IMR-90 (cell line): ENCODE data around the gene SQSTM1. TPM values are rescaled to one million over a fixed set of nuclear protein-coding genes. Genes with fewer than 3 reads are reported as not detected.

Experiments
- ATAC-seq: fragments of 200-7000 bp; cut with Tn5 transposase; 2 replicates; pipeline ENCODE4 v1.9.1; 2020; ENCODE audit warnings: low read depth, mild to moderate bottlenecking, moderate library complexity
- BruUV-seq: library from RNA; stranded (reverse); fragments of 400-500 nt; replicated peaks from 2 replicates; lab custom pipeline; 2021; lab: Mats Ljungman, UMichigan
- CTCF ChIA-PET: fragments of 300-600 bp; formaldehyde crosslinking; extraction: SDS; loops from one replicate; lab custom pipeline; 2021; ENCODE audit warnings: antibody characterized with exemption; lab: Yijun Ruan, JAX
- POLR2A ChIA-PET: fragments of 300-600 bp; sonication (Branson Sonifier 250); formaldehyde crosslinking; loops from one replicate; lab custom pipeline; 2022; ENCODE audit warnings: antibody characterized with exemption; ENCODE audit not compliant: unreplicated experiment; lab: Charles Lee
- DNase-seq: peaks from one replicate; pipeline ENCODE4 v3.0.0; 2013
- H2AFZ ChIP-seq: replicated peaks from 2 replicates; pipeline ENCODE3; 2013; ENCODE audit warnings: low read length, mild to moderate bottlenecking; ENCODE audit not compliant: poor library complexity
- H2AK5ac ChIP-seq: 2 replicates; pipeline ENCODE4 v1.6.1; 2013; ENCODE audit warnings: low read depth, low read length, inconsistent platforms
- H2AK9ac ChIP-seq: replicated peaks from 2 replicates; pipeline ENCODE3; 2013; ENCODE audit warnings: mild to moderate bottlenecking, low read depth, low read length, moderate library complexity; ENCODE audit not compliant: poor library complexity
- H2BK120ac ChIP-seq: 2 replicates; pipeline ENCODE4 v1.6.1; 2013; ENCODE audit warnings: low read depth, low read length, inconsistent platforms
- H2BK15ac ChIP-seq: 3 replicates; pipeline ENCODE4 v1.6.1; 2013; ENCODE audit warnings: low read depth, low read length, inconsistent platforms
- H2BK20ac ChIP-seq: 2 replicates; pipeline ENCODE4 v1.6.1; 2013; ENCODE audit warnings: low read depth, mild to moderate bottlenecking, inconsistent platforms, low read length, moderate library complexity
- H2BK5ac ChIP-seq: 2 replicates; pipeline ENCODE4 v1.6.1; 2013; ENCODE audit warnings: mild to moderate bottlenecking, low read depth, low read length, inconsistent platforms; ENCODE audit not compliant: poor library complexity, severe bottlenecking
- H3K14ac ChIP-seq: replicated peaks from 2 replicates; pipeline ENCODE4 v1.6.1; 2013; ENCODE audit warnings: low read depth, low read length, inconsistent platforms
- H3K18ac ChIP-seq: 2 replicates; pipeline ENCODE4 v1.6.1; 2013; ENCODE audit warnings: low read depth, low read length, control low read depth
- H3K23ac ChIP-seq: 2 replicates; pipeline ENCODE4 v1.6.1; 2013; ENCODE audit warnings: low read depth, low read length, inconsistent platforms
- H3K27ac ChIP-seq: 2 replicates; pipeline ENCODE4 v1.5.1; 2013; ENCODE audit warnings: mild to moderate bottlenecking, control low read depth, low read length; ENCODE audit not compliant: insufficient read depth
- H3K27me3 ChIP-seq: 2 replicates; pipeline ENCODE4 v1.6.1; 2013; ENCODE audit warnings: low read length; ENCODE audit not compliant: control insufficient read depth, insufficient read depth
- H3K36me3 ChIP-seq: 2 replicates; pipeline ENCODE4 v1.6.1; 2013; ENCODE audit warnings: low read length, mixed read lengths; ENCODE audit not compliant: control insufficient read depth, insufficient read depth
- H3K4ac ChIP-seq: 2 replicates; pipeline ENCODE4 v1.6.1; 2013; ENCODE audit warnings: low read depth, low read length, inconsistent platforms
- H3K4me1 ChIP-seq: 2 replicates; pipeline ENCODE4 v1.6.1; 2013; ENCODE audit warnings: low read length, mixed read lengths; ENCODE audit not compliant: control insufficient read depth, insufficient read depth
- H3K4me2 ChIP-seq: 2 replicates; pipeline ENCODE4 v1.6.1; 2013; ENCODE audit warnings: low read depth, mild to moderate bottlenecking, control low read depth, low read length, moderate library complexity
- H3K4me3 ChIP-seq: 2 replicates; pipeline ENCODE4 v1.5.1; 2013; ENCODE audit warnings: low read depth, mild to moderate bottlenecking, control low read depth, low read length, moderate library complexity; ENCODE audit not compliant: insufficient read depth
- H3K56ac ChIP-seq: 2 replicates; pipeline ENCODE4 v1.6.1; 2013; ENCODE audit warnings: low read length, inconsistent platforms; ENCODE audit not compliant: insufficient read depth; ENCODE audit errors: extremely low read depth
- H3K79me1 ChIP-seq, 2 experiments: 2 replicates each; pipeline ENCODE4 v1.6.1; 2013; ENCODE audit warnings: low read length in 2 of 2, inconsistent platforms in 1 of 2, low read depth in 1 of 2
- H3K9ac ChIP-seq: 2 replicates; pipeline ENCODE4 v1.6.1; 2013; ENCODE audit warnings: low read depth, low read length, control low read depth
- H3K9me1 ChIP-seq: 2 replicates; pipeline ENCODE4 v1.6.1; 2013; ENCODE audit warnings: low read length, inconsistent platforms; ENCODE audit not compliant: insufficient read depth
- H3K9me3 ChIP-seq: 2 replicates; pipeline ENCODE4 v1.6.1; 2013; ENCODE audit warnings: low read length; ENCODE audit not compliant: control insufficient read depth, insufficient read depth
- H4K20me1 ChIP-seq: 2 replicates; pipeline ENCODE4 v1.6.1; 2013; ENCODE audit warnings: low read length, inconsistent platforms; ENCODE audit not compliant: insufficient read depth
- H4K5ac ChIP-seq: 2 replicates; pipeline ENCODE4 v1.6.1; 2013; ENCODE audit warnings: mild to moderate bottlenecking, low read depth, low read length, control low read depth
- H4K8ac ChIP-seq, 2 experiments: 2 replicates each; pipeline ENCODE4 v1.6.1; 2013; ENCODE audit warnings: low read depth in 2 of 2, low read length in 2 of 2, control low read depth in 1 of 2, inconsistent platforms in 1 of 2
- H4K91ac ChIP-seq: 2 replicates; pipeline ENCODE4 v1.6.1; 2013; ENCODE audit warnings: low read depth, low read length, inconsistent platforms; ENCODE audit not compliant: insufficient read depth
- CEBPB ChIP-seq: IDR thresholded peaks from 2 replicates; pipeline ENCODE4 v1.6.1; 2012; ENCODE audit warnings: low read depth, low read length, improper control_type of control experiment
- WGBS, 2 experiments: methylation state at CpG; one replicate each; pipeline versions ENCODE4 v1.1.5 to v1.1.7; 2013; ENCODE audit warnings: missing lambda C conversion rate in 2 of 2; ENCODE audit not compliant: insufficient read length in 1 of 2; ENCODE audit errors: extremely low coverage in 2 of 2; 5-methylcytosine and 5-hydroxymethylcytosine counted together
- dilution Hi-C: fragments of 300-500 bp; cut with HindIII; formaldehyde crosslinking; loops from one replicate; pipeline ENCODE4 v1.14.3; 2018; ENCODE audit warnings: low sequenced_read_pairs; ENCODE audit not compliant: unreplicated experiment
- in situ Hi-C: fragments of 300-500 bp; cut with MboI; formaldehyde crosslinking; loops from 3 replicates; pipeline ENCODE4 v1.14.3; 2019; ENCODE audit warnings: low sequenced_read_pairs, inconsistent platforms, mixed read lengths
- intact Hi-C: fragments of 100-400 bp; cut with micrococcal nuclease; formaldehyde crosslinking; loops from 2 replicates; pipeline ENCODE4 v1.10.0; 2022
- polyA plus RNA-seq, 3 experiments: library from polyadenylated mRNA; depleted of rRNA; stranded (reverse); fragments of >200 nt; gene quantifications; 2 replicates each; pipeline ENCODE4 v1.2.3, GENCODE V29; 2012; ENCODE audit warnings: low replicate concordance in 1 of 3
- total RNA-seq: library from RNA; depleted of rRNA; stranded (reverse); fragments of >200 nt; gene quantifications from 2 replicates; pipeline ENCODE4 v1.2.3, GENCODE V29; 2012

SQSTM1 gene
- total and polyA plus RNA-seq, 2 of the 4 experiments (the other 2 are of a cell fraction): 152 to 184 TPM

DNA sequence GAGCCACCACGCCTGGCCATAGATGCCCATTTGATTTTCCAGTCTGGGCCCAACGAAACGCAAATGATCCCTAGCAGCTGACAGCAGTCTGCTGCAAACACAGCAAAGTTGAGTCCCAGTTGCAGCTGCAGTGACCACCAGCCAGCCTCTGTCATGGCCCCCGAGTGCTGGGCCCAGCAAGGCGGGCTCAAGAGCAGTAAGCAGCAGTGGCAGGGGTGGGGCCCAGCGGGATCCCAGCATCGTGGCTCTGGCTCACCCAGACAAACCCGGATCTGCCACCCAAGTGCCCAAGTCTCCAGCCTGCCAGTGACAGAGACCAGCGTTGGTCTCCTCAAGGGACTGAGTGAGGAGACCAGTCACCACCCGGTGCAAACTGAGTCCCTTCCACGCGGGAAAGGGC lies 33.8 kb upstream of the SQSTM1 start:
- Histone ChIP-seq H3K56ac (no peak overlapping the region), H4K20me1 (no peaks in the 10 kb centered on the region), H2BK20ac (no peak overlapping the region), H3K9me3 (no peaks in the 10 kb centered on the region), H3K14ac (no peak overlapping the region), H3K36me3 (no peaks in the 10 kb centered on the region), H3K18ac (no peak overlapping the region), H3K4me1 (no peaks in the 10 kb centered on the region), H2BK5ac (no peak overlapping the region), H3K9me1 (no peaks in the 10 kb centered on the region), H3K4me3 (no peak overlapping the region), H2AFZ (peak overlapping the region; percentile 21), H3K4me2 (no peak overlapping the region), H4K5ac (no peak overlapping the region), H4K91ac (no peak overlapping the region), H4K8ac (no peak overlapping the region), H2AK9ac (no peak overlapping the region), H3K27me3 (no peaks in the 10 kb centered on the region), H2AK5ac (no peak overlapping the region), H3K79me1 (no peaks in the 10 kb centered on the region), H3K23ac (no peak overlapping the region), H2BK120ac (no peak overlapping the region), H3K9ac (no peak overlapping the region), H2BK15ac (no peak overlapping the region), H3K4ac (no peak overlapping the region), H3K27ac (no peak overlapping the region)
- ChIA-PET POLR2A (no interaction called here), CTCF (interaction anchor here (0.7 to 1.1 kb wide), 2 partner anchors 39 to 164 kb away, joined by 3 to 4 read pairs; partner anchors contain the start of gene HNRNPH1)
- BruUV-seq: no TSS peak
- dilution Hi-C loops (no loop called here), intact Hi-C loops (no loop called here), in situ Hi-C loops (no loop called here)
- TF ChIP-seq CEBPB: no peak
- WGBS, 2 experiments: 88% methylated on average over 10 of the region's 12 CpGs; no CpG with 5 or more reads in 1 of the 2 experiments
- ATAC-seq (no peak), DNase-seq (no peak)
